Measurements from ENCODE around the gene ARL14EP.

- TF ChIP-seq CTCF (IDR thresholded peaks at IDR 0.05) = no peak
- peak; percentile 77 for TF ChIP-seq POLR2A (IDR thresholded peaks at IDR 0.05)
- peak; percentile 77 to 92 (median 90) for TF ChIP-seq POLR2AphosphoS5 (IDR thresholded peaks at IDR 0.05)
These were observed at the start of gene ARL14EP for GRCh38 chr11:30322826-30323710.

Data from breast epithelium (tissue), 3 donors.